H1 (cell line): ENCODE data around the gene STOML2. TPM values are rescaled to one million over a fixed set of nuclear protein-coding genes. Genes with fewer than 3 reads are reported as not detected.

Experiments
- CTCF ChIA-PET: fragments of 300-600 bp; sonication (Branson Sonifier 250); formaldehyde crosslinking; loops from one replicate; lab custom pipeline; 2021; ENCODE audit not compliant: partially characterized antibody; lab: Charles Lee
- POLR2A ChIA-PET: fragments of 300-600 bp; sonication (Branson Sonifier 250); formaldehyde crosslinking; loops from one replicate; lab custom pipeline; 2021; ENCODE audit warnings: inconsistent platforms; ENCODE audit not compliant: partially characterized antibody; lab: Charles Lee
- DNase-seq, 2 experiments: peaks; one replicate each; pipeline versions ENCODE4 v3.0.0 to v3.0.0-alpha.2; 2010 to 2022; ENCODE audit warnings: low spot score in 2 of 2, low read depth in 1 of 2, mixed read lengths in 1 of 2
- FAIRE-seq: peaks from 2 replicates; lab custom pipeline; 2011; peaks lifted over from hg19 to GRCh38; lab: Jason Lieb, UNC
- H2AFZ ChIP-seq: 2 replicates; pipeline ENCODE4 v1.8.1; 2012; ENCODE audit warnings: low read length, inconsistent platforms
- H2AK5ac ChIP-seq: 2 replicates; pipeline ENCODE4 v1.6.1; 2013; ENCODE audit warnings: low read depth, low read length
- H2BK120ac ChIP-seq: replicated peaks from 2 replicates; pipeline ENCODE3; 2013; ENCODE audit warnings: low read depth, low read length, inconsistent platforms
- H2BK12ac ChIP-seq: 2 replicates; pipeline ENCODE4 v1.6.1; 2013; ENCODE audit warnings: low read depth, low read length
- H2BK15ac ChIP-seq: 2 replicates; pipeline ENCODE4 v1.6.1; 2013; ENCODE audit warnings: low read length
- H2BK20ac ChIP-seq: 2 replicates; pipeline ENCODE4 v1.6.1; 2013; ENCODE audit warnings: low read length
- H2BK5ac ChIP-seq: 2 replicates; pipeline ENCODE4 v1.6.1; 2013; ENCODE audit warnings: low read depth, low read length
- H3K14ac ChIP-seq: 2 replicates; pipeline ENCODE4 v1.6.1; 2013; ENCODE audit warnings: inconsistent platforms; ENCODE audit not compliant: insufficient read length
- H3K18ac ChIP-seq: 2 replicates; pipeline ENCODE4 v1.6.1; 2013; ENCODE audit warnings: low read length; ENCODE audit errors: extremely low read depth
- H3K23ac ChIP-seq: 2 replicates; pipeline ENCODE4 v1.6.1; 2013; ENCODE audit warnings: inconsistent platforms; ENCODE audit not compliant: insufficient read length
- H3K23me2 ChIP-seq: 2 replicates; pipeline ENCODE4 v1.6.1; 2013; ENCODE audit warnings: low read depth, low read length
- H3K27ac ChIP-seq: 2 replicates; pipeline ENCODE4 v1.6.1; 2011; ENCODE audit warnings: low read depth, low read length, inconsistent platforms
- H3K27me3 ChIP-seq, 4 experiments: replicated peaks in 1 of 4; 1 replicate in 1 of 4; 2 replicates in 3 of 4; pipeline versions ENCODE4 v1.6.1 to v1.8.1; 2011 to 2013; ENCODE audit warnings: low read length in 3 of 4, mild to moderate bottlenecking in 3 of 4, inconsistent platforms in 2 of 4, mixed read lengths in 2 of 4, moderate library complexity in 1 of 4; ENCODE audit not compliant: control insufficient read depth in 3 of 4, insufficient read depth in 3 of 4; ENCODE audit errors: extremely low read depth in 1 of 4
- H3K36me3 ChIP-seq, 4 experiments: 2 replicates each; pipeline versions ENCODE4 v1.6.1 to v1.8.1; 2011 to 2013; ENCODE audit warnings: mild to moderate bottlenecking in 4 of 4, low read length in 3 of 4, moderate library complexity in 2 of 4, control low read depth in 1 of 4, inconsistent platforms in 1 of 4; ENCODE audit not compliant: insufficient read depth in 4 of 4, control insufficient read depth in 2 of 4
- H3K4ac ChIP-seq: replicated peaks from 2 replicates; pipeline ENCODE3; 2013; ENCODE audit warnings: low read length, low read depth, mixed read lengths, inconsistent platforms; ENCODE audit not compliant: insufficient read length
- H3K4me1 ChIP-seq, 4 experiments: replicated peaks in 1 of 4; 1 replicate in 1 of 4; 2 replicates in 3 of 4; pipeline versions ENCODE4 v1.6.1 to v1.8.1; 2011 to 2013; ENCODE audit warnings: low read length in 3 of 4, inconsistent platforms in 2 of 4, mixed read lengths in 1 of 4; ENCODE audit not compliant: insufficient read depth in 4 of 4, control insufficient read depth in 3 of 4
- H3K4me2 ChIP-seq, 2 experiments: 2 replicates each; pipeline versions ENCODE4 v1.6.1 to v1.8.1; 2011 to 2013; ENCODE audit warnings: low read depth in 2 of 2, low read length in 2 of 2, control low read depth in 1 of 2, inconsistent platforms in 1 of 2, mild to moderate bottlenecking in 1 of 2; ENCODE audit not compliant: insufficient read depth in 1 of 2
- H3K4me3 ChIP-seq, 4 experiments: fragments of 200-600, 300-600 bp in 1 of 4; sonication (generic), shearing (Covaris generic), sonication (Bioruptor Twin) in 1 of 4; 2 replicates each; pipeline versions ENCODE4 v1.5.1 to v1.8.1; 2011 to 2016; ENCODE audit warnings: low read length in 4 of 4, low read depth in 3 of 4, control low read depth in 2 of 4, inconsistent platforms in 2 of 4, mild to moderate bottlenecking in 2 of 4, mixed read lengths in 1 of 4, moderate library complexity in 1 of 4; ENCODE audit not compliant: insufficient read depth in 2 of 4; ENCODE audit errors: extremely low read depth in 1 of 4
- H3K56ac ChIP-seq: replicated peaks from 2 replicates; pipeline ENCODE3; 2013; ENCODE audit warnings: low read depth, mild to moderate bottlenecking, mixed read lengths, low read length, inconsistent platforms; ENCODE audit not compliant: insufficient read length
- H3K79me1 ChIP-seq: 2 replicates; pipeline ENCODE4 v1.6.1; 2013; ENCODE audit warnings: low read depth, low read length, control low read depth
- H3K79me2 ChIP-seq, 2 experiments: 2 replicates each; pipeline versions ENCODE4 v1.6.1 to v1.8.1; 2012 to 2013; ENCODE audit warnings: low read length in 2 of 2, mild to moderate bottlenecking in 2 of 2, inconsistent platforms in 1 of 2; ENCODE audit not compliant: insufficient read depth in 2 of 2, control insufficient read depth in 1 of 2
- H3K9ac ChIP-seq, 4 experiments: replicated peaks in 1 of 4; 1 replicate in 1 of 4; 2 replicates in 3 of 4; pipeline versions ENCODE4 v1.6.1 to v1.8.1; 2011 to 2013; ENCODE audit warnings: low read depth in 3 of 4, low read length in 3 of 4, control low read depth in 2 of 4, mild to moderate bottlenecking in 2 of 4, moderate library complexity in 2 of 4, inconsistent platforms in 1 of 4; ENCODE audit errors: extremely low read depth in 1 of 4
- H3K9me3 ChIP-seq, 2 experiments: 2 replicates each; pipeline versions ENCODE4 v1.6.1 to v1.8.1; 2012 to 2013; ENCODE audit warnings: mild to moderate bottlenecking in 2 of 2, moderate library complexity in 2 of 2, control low read depth in 1 of 2, inconsistent platforms in 1 of 2, low read depth in 1 of 2, low read length in 1 of 2, mixed read lengths in 1 of 2; ENCODE audit not compliant: insufficient read depth in 2 of 2
- H4K20me1 ChIP-seq, 2 experiments: replicated peaks in 1 of 2; 2 replicates each; pipeline versions ENCODE3 to v1.8.1; 2011 to 2013; ENCODE audit warnings: inconsistent platforms in 2 of 2, low read length in 2 of 2, mild to moderate bottlenecking in 1 of 2; ENCODE audit not compliant: insufficient read depth in 2 of 2, control insufficient read depth in 1 of 2
- H4K5ac ChIP-seq: 2 replicates; pipeline ENCODE4 v1.6.1; 2013; ENCODE audit warnings: low read length, low read depth, mixed read lengths, inconsistent platforms; ENCODE audit not compliant: insufficient read length
- H4K8ac ChIP-seq: 2 replicates; pipeline ENCODE4 v1.8.0; 2013; ENCODE audit warnings: mild to moderate bottlenecking, moderate library complexity, low read length, inconsistent platforms; ENCODE audit not compliant: insufficient read depth; ENCODE audit errors: extremely low read depth
- H4K91ac ChIP-seq: replicated peaks from 2 replicates; pipeline ENCODE3; 2013; ENCODE audit warnings: low read length, mixed read lengths, inconsistent platforms; ENCODE audit not compliant: insufficient read length
- POLR2A ChIP-seq, 2 experiments: IDR thresholded peaks; 1 replicate in 1 of 2; 2 replicates in 1 of 2; pipeline ENCODE4 v1.6.1; 2011; ENCODE audit warnings: low read depth in 2 of 2, low read length in 2 of 2, mild to moderate bottlenecking in 2 of 2; ENCODE audit errors: control extremely low read depth in 1 of 2
- SIX5 ChIP-seq: IDR thresholded peaks from 2 replicates; pipeline ENCODE4 v1.6.1; 2011; ENCODE audit warnings: mild to moderate bottlenecking, low read depth, low read length
- WGBS, 2 experiments: shearing (Covaris generic) in 1 of 2; methylation state at CpG; one replicate each; pipeline versions ENCODE4 v1.1.6 to v1.1.7; 2013 to 2015; ENCODE audit warnings: low lambda C conversion rate in 2 of 2, mixed read lengths in 2 of 2, inconsistent platforms in 1 of 2, low coverage in 1 of 2, missing lambda C conversion rate in 1 of 2; ENCODE audit not compliant: insufficient replicate concordance in 2 of 2, insufficient coverage in 1 of 2, insufficient read length in 1 of 2; ENCODE audit errors: extremely low coverage in 1 of 2, missing lambda C conversion rate in 1 of 2; 5-methylcytosine and 5-hydroxymethylcytosine counted together
- polyA plus RNA-seq, 7 experiments: library from polyadenylated mRNA; depleted of rRNA in 3 of 7; stranded (reverse) in 5 of 7; unstranded in 2 of 7; fragments of >200 nt in 5 of 7; fragments of 200-250 nt in 2 of 7; gene quantifications; 1 replicate in 5 of 7; 2 replicates in 1 of 7; 4 replicates in 1 of 7; pipeline versions ENCODE4 v1.2.1 to v1.2.3, GENCODE V29; 2011 to 2013; ENCODE audit warnings: missing spikeins in 2 of 7, mixed read lengths in 2 of 7
- total RNA-seq: library from RNA; stranded (reverse); fragmentation: NEBNext Ultra II Directional; extraction: Animal tissue kit (Norgen Biotek cat#: 25700); gene quantifications from 2 replicates; pipeline ENCODE4 v1.2.1, GENCODE V29; 2021

Gene STOML2
- total and polyA plus RNA-seq, 2 of the 8 experiments (the other 6 are each of a cell fraction or from before 2014, with no cell fraction given): 203 to 256 TPM

DNA sequence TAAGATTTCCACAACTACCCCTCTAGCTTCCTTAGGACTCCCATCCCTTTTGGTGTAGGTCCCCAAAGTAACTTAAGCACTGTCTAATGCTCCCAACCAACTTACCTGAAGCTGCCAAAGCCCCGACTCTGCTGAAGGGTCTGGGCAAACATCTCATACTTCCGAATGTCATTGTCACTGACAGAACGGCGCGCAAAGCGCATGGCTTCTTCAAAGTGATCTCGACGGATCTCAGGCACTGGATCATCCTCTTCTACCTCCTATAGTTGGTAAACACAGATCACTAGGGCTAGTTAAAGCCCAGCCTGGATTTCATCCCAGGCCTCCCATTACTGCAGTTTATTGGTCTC lies 45.7 kb downstream of the STOML2 start:
- no peaks in the 10 kb centered on the region for H3K4me1 ChIP-seq
- no peak overlapping the region for H3K4ac ChIP-seq
- no peak overlapping the region for H2BK15ac ChIP-seq
- H3K36me3 ChIP-seq: peaks cover 58 to 76% (median 67%) of the 10 kb centered on the region in 4 experiments
- no peak overlapping the region for H2AK5ac ChIP-seq
- no peak overlapping the region for H3K4me3 ChIP-seq
- H2BK12ac ChIP-seq: no peak overlapping the region
- CTCF ChIA-PET: interaction anchor here (0.9 to 1.3 kb wide), 3 partner anchors 12 to 158 kb away, joined by 3 read pairs; no protein-coding TSS in a partner anchor
- no peak overlapping the region for H3K27ac ChIP-seq
- H3K18ac ChIP-seq: no peak overlapping the region
- H4K91ac ChIP-seq: no peak overlapping the region
- 97% methylated on average over 8 of the region's 8 CpGs; no CpG with 5 or more reads in 1 of the 2 experiments for WGBS, 2 experiments
- no peak overlapping the region for H4K8ac ChIP-seq
- TF ChIP-seq SIX5 (no peak), POLR2A (IDR thresholded peaks at IDR 0.05; ENCODE audit: control extremely low read depth in 1 of 2, low read depth in 2 of 2, low read length in 2 of 2) (peak in 1 of 2 experiments; percentile 19; a peak in 1 of 3 replicates)
- TF ChIP-seq, all 59 proteins: peak for 1
- Histone ChIP-seq H3K9me3 (no peaks in the 10 kb centered on the region; a peak in 1 of 4 replicates), H4K20me1 (peaks cover 5 to 18% of the 10 kb centered on the region in 2 experiments), H3K56ac (no peak overlapping the region), H3K9ac (no peak overlapping the region), H3K4me2 (no peak overlapping the region), H2BK120ac (no peak overlapping the region), H3K14ac (no peak overlapping the region), H3K79me2 (no peaks in the 10 kb centered on the region), H2BK20ac (no peak overlapping the region), H3K23me2 (no peaks in the 10 kb centered on the region), H2BK5ac (no peak overlapping the region), H3K79me1 (no peaks in the 10 kb centered on the region; the same call in 1 of the 2 replicates), H4K5ac (no peak overlapping the region), H3K27me3 (no peaks in the 10 kb centered on the region), H2AFZ (no peak overlapping the region), H3K23ac (no peak overlapping the region)
- POLR2A ChIA-PET: interaction anchor here (0.8 to 5.2 kb wide), 4 partner anchors 12 to 30 kb away, joined by 4 to 43 read pairs (median 5); partner anchors contain the start of gene VCP
- DNase-seq (no peak), FAIRE-seq (no peak)
